Activated CD4-positive, alpha-beta T cell treated with anti-CD3 and anti-CD28 coated beads for 36 hours (primary cell): Measurements from ENCODE around the gene LSM14A. TPM values are rescaled to one million over a fixed set of nuclear protein-coding genes. Genes with fewer than 3 reads are reported as not detected.

Experiments used
- ATAC-seq: fragments of 200-7000 bp; cut with Tn5 transposase; one replicate; pipeline ENCODE4 v1.10.0; 2021; ENCODE audit warnings: mild to moderate bottlenecking, moderate library complexity
- CTCF ChIA-PET: fragments of 350-600 bp; sonication (Branson Sonifier 250); formaldehyde crosslinking; loops from one replicate; lab custom pipeline; 2021; ENCODE audit warnings: antibody characterized with exemption; lab: Charles Lee
- POLR2A ChIA-PET: fragments of 350-600 bp; sonication (Branson Sonifier 250); formaldehyde crosslinking; loops from one replicate; lab custom pipeline; 2021; ENCODE audit warnings: antibody characterized with exemption, inconsistent platforms; lab: Charles Lee
- DNase-seq: peaks from one replicate; pipeline ENCODE4 v3.0.0-alpha.2; 2020
- H3K27ac Mint-ChIP-seq: one replicate; pipeline ENCODE4 v1.8.0; 2021; ENCODE audit warnings: mixed read lengths
- H3K27me3 Mint-ChIP-seq: one replicate; pipeline ENCODE4 v1.8.0; 2021; ENCODE audit warnings: mixed read lengths
- H3K36me3 Mint-ChIP-seq: one replicate; pipeline ENCODE4 v1.8.0; 2021; ENCODE audit warnings: low read depth, mixed read lengths
- H3K4me1 Mint-ChIP-seq: one replicate; pipeline ENCODE4 v1.8.0; 2021; ENCODE audit warnings: mixed read lengths
- H3K4me3 Mint-ChIP-seq: one replicate; pipeline ENCODE4 v1.8.0; 2021; ENCODE audit warnings: mild to moderate bottlenecking, moderate library complexity, mixed read lengths
- H3K9me3 Mint-ChIP-seq: one replicate; pipeline ENCODE4 v1.8.0; 2021; ENCODE audit warnings: low read depth, mixed read lengths
- intact Hi-C, 2 experiments: fragments of 100-400 bp; cut with DNase I in 1 of 2; cut with micrococcal nuclease in 1 of 2; formaldehyde crosslinking; loops; one replicate each; pipeline versions ENCODE4 v1.14.2 to v1.15.1; 2022 to 2024; cut with DNase I, micrococcal nuclease
- total RNA-seq, 2 experiments: library from RNA; stranded (reverse); gene quantifications; one replicate each; pipeline ENCODE4 v1.2.3, GENCODE V29; 2021

LSM14A gene
- total RNA-seq, 2 experiments from 2014 or later: 89.0 to 151 TPM

DNA sequence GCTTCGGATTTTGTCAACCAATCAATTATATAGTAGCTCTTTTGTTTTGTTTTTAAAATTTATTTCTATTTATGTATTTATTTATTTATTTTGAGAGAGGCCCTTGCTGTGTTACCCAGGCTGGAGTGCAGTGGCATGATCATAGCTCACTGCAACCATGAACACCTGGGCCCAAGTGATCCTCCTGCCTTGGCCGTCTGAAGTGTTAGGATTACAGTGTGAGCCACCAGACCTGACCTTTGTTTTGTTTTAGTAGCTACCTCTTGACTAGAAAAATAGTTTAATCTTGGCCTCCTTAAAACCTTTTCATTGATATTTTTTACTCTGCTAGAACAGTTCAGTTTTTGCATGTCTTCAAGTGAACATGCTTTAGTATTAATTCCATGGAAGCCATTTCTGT is 97.2 kb downstream of the LSM14A start:
- Mint-ChIP-seq H3K9me3 (no peaks in the 10 kb centered on the region), H3K27me3 (no peaks in the 10 kb centered on the region), H3K27ac (peak overlapping the region; percentile 95), H3K36me3 (peaks cover 22% of the 10 kb centered on the region), H3K4me3 (peak overlapping the region; percentile 53), H3K4me1 (peaks cover 73% of the 10 kb centered on the region)
- no peak for ATAC-seq
- DNase-seq: peak; percentile 22
- intact Hi-C loops: no loop called here
- CTCF ChIA-PET: interaction anchor here (0.6 to 2.6 kb wide), 5 partner anchors 8 to 77 kb away, joined by 4 to 6 read pairs (median 5); no protein-coding TSS in a partner anchor
- POLR2A ChIA-PET: interaction anchor here (0.7 to 1.4 kb wide), 4 partner anchors 9 to 154 kb away, joined by 3 to 4 read pairs (median 4); no protein-coding TSS in a partner anchor

- H3K27ac Mint-ChIP-seq: peak overlapping the region; percentile 95
- H3K36me3 Mint-ChIP-seq: peaks cover 22% of the 10 kb centered on the region
- no peaks in the 10 kb centered on the region for H3K27me3 Mint-ChIP-seq
- POLR2A ChIA-PET: interaction anchor here (1.0 to 1.4 kb wide), 2 partner anchors 9 to 37 kb away, joined by 3 to 4 read pairs; no protein-coding TSS in a partner anchor
- intact Hi-C loops: loop anchor here (1.0 to 10.0 kb wide), 12 partner anchors 15 to 895 kb away; partner anchors contain the start of genes GARRE1 (in 2 of the 2), LSM14A (in 2 of the 2) and CEBPG (in 1 of the 2)
- H3K4me3 Mint-ChIP-seq: peak overlapping the region; percentile 53
- ATAC-seq: peak; percentile 90
- CTCF ChIA-PET: interaction anchor here (0.6 to 2.6 kb wide), 6 partner anchors 10 to 76 kb away, joined by 3 to 6 read pairs (median 4); no protein-coding TSS in a partner anchor
- H3K4me1 Mint-ChIP-seq: peaks cover 72% of the 10 kb centered on the region
- peak; percentile 82 for DNase-seq
- no peaks in the 10 kb centered on the region for H3K9me3 Mint-ChIP-seq
Measured at GRCh38 chr19:34269968-34270621, 97.8 kb downstream of the LSM14A start.

DNA sequence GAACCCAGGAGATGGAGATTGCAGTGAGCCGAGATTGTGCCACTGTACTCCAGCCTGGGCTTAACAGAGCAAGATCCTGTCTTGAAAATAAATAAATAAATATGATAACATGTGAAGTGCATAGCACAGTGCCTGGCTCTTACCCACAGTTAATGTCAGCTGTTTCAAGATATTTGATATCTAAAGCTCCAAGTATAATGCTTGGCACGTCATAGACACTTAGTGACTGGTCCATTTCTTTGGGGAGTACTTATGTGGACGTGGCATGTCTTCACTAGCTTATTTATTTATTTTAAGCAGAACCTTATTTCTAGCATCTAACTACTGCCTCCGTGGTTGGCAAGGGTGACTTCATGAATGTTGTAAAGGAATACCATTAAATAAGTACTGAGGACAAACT is 100.8 kb downstream of the LSM14A start:
- Mint-ChIP-seq H3K9me3 (peaks cover 3% of the 10 kb centered on the region), H3K4me3 (no peak overlapping the region), H3K4me1 (peaks cover 84% of the 10 kb centered on the region), H3K27ac (no peak overlapping the region), H3K27me3 (no peaks in the 10 kb centered on the region), H3K36me3 (peaks cover 25% of the 10 kb centered on the region)
- ATAC-seq: no peak
- CTCF ChIA-PET: interaction anchor here (0.7 to 1.2 kb wide), 4 partner anchors 9 to 54 kb away, joined by 3 read pairs; no protein-coding TSS in a partner anchor
- no peak for DNase-seq
- intact Hi-C loops: loop anchor here (5.0 to 10.0 kb wide), 3 partner anchors 44 to 898 kb away; partner anchors contain the start of genes CEBPG (in 1 of the 2) and LSM14A (in 1 of the 2)
- POLR2A ChIA-PET: no interaction called here

GRCh38 chr19:34274284-34274826 is 102.1 kb downstream of the LSM14A start:
- Mint-ChIP-seq H3K4me1 (peaks cover 80% of the 10 kb centered on the region), H3K9me3 (peaks cover 3% of the 10 kb centered on the region), H3K27me3 (no peaks in the 10 kb centered on the region), H3K27ac (peak overlapping the region; percentile 11), H3K4me3 (no peak overlapping the region), H3K36me3 (peaks cover 25% of the 10 kb centered on the region)
- DNase-seq: no peak
- ATAC-seq: no peak
- intact Hi-C loops: loop anchor here (5.0 to 10.0 kb wide), 3 partner anchors 43 to 900 kb away; partner anchors contain the start of genes CEBPG (in 1 of the 2) and LSM14A (in 1 of the 2)
- CTCF ChIA-PET: interaction anchor here (0.6 to 1.0 kb wide), 2 partner anchors 11 to 17 kb away, joined by 3 to 4 read pairs; no protein-coding TSS in a partner anchor
- POLR2A ChIA-PET: no interaction called here

GRCh38 chr19:34274827-34275625 is 102.7 kb downstream of the LSM14A start:
- ATAC-seq: no peak
- Mint-ChIP-seq H3K27me3 (no peaks in the 10 kb centered on the region), H3K36me3 (peaks cover 25% of the 10 kb centered on the region), H3K4me3 (no peak overlapping the region), H3K27ac (peak overlapping the region; percentile 11), H3K9me3 (peaks cover 3% of the 10 kb centered on the region), H3K4me1 (peaks cover 74% of the 10 kb centered on the region)
- CTCF ChIA-PET: interaction anchor here (0.6 to 1.0 kb wide), 2 partner anchors 12 to 18 kb away, joined by 3 to 4 read pairs; no protein-coding TSS in a partner anchor
- no peak for DNase-seq
- POLR2A ChIA-PET: no interaction called here
- intact Hi-C loops: loop anchor here (5.0 to 10.0 kb wide), 3 partner anchors 42 to 900 kb away; partner anchors contain the start of genes CEBPG (in 1 of the 2) and LSM14A (in 1 of the 2)

DNA sequence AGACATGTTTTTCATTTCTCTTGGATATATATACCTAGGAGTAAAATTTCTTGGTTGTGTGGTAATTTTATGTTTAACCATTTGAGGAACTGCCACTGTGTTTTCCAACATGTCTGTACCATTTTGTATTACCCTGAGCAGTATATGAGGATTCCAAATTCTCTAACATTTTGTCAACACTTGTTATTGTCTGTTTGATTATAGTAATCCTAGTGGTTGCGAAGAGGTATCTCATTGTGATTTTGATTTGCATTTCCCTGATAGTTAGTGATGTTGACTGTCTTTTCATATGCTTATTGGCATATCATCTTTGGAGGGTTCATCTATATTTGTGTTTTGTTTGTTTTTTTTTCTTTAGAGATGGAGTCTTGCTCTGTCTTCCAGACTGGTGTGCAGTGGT is 103.4 kb downstream of the LSM14A start:
- Mint-ChIP-seq H3K27me3 (no peaks in the 10 kb centered on the region), H3K36me3 (peaks cover 21% of the 10 kb centered on the region), H3K4me1 (peaks cover 67% of the 10 kb centered on the region), H3K9me3 (peaks cover 3% of the 10 kb centered on the region), H3K27ac (no peak overlapping the region), H3K4me3 (no peak overlapping the region)
- ChIA-PET CTCF (interaction anchor here (0.6 to 1.1 kb wide), 2 partner anchors 54 to 1222 kb away, joined by 3 read pairs; no protein-coding TSS in a partner anchor), POLR2A (no interaction called here)
- intact Hi-C loops: loop anchor here in 1 of 2 experiments (10.0 kb wide), 1 partner anchor 901 kb away; the partner anchor contains the start of gene CEBPG
- DNase-seq: no peak
- ATAC-seq: no peak

DNA sequence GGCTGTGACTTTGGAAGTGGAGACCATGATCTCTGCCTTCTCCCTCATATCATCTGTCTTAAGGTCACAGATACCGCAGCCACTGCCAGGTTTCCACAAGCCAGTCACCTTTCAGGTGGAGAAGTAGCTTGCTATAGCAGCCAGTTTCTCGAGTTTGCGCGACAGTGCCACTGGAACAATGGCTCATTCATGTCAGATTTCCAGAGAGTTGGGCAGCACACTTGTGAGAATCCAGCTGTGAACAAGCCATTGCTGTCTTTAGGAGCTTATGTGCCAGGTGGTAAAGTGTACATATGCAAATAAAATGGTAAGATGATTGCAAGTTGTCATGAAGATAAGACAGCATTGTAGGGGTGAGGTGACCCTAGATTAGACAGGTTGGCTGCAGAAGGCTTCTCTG is 104.3 kb downstream of the LSM14A start:
- peak overlapping the region; percentile 41 for H3K4me3 Mint-ChIP-seq
- peaks cover 23% of the 10 kb centered on the region for H3K36me3 Mint-ChIP-seq
- intact Hi-C loops: loop anchor here in 1 of 2 experiments (10.0 kb wide), 1 partner anchor 902 kb away; the partner anchor contains the start of gene CEBPG
- ATAC-seq: peak; percentile 10
- peaks cover 65% of the 10 kb centered on the region for H3K4me1 Mint-ChIP-seq
- peak overlapping the region; percentile 69 for H3K27ac Mint-ChIP-seq
- H3K9me3 Mint-ChIP-seq: peaks cover 3% of the 10 kb centered on the region
- no peaks in the 10 kb centered on the region for H3K27me3 Mint-ChIP-seq
- DNase-seq: no peak
- ChIA-PET POLR2A (interaction anchor here (0.7 kb wide), 1 partner anchor 20 kb away, joined by 4 read pairs; no protein-coding TSS in a partner anchor), CTCF (interaction anchor here (0.6 to 1.2 kb wide), 5 partner anchors 16 to 1221 kb away, joined by 3 to 4 read pairs (median 3); no protein-coding TSS in a partner anchor)

DNA sequence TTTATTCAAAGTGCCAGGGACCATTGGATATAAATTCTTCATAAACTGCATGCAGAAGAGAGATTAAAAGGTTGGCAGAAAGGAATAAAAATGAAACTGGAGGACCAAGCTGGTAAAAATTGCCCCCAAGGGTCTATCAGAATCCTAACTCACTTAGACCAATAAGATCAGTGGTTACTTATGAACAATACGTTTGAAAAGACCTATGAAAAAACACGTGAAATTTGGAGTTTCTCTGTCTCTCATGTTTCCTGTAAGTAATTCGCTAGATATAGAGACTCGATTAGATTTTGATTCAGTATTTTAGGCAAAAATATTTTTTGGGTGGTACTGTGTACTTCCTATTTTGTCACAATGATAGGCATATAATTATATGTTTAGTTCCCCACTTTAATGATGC is 104.9 kb downstream of the LSM14A start:
- Mint-ChIP-seq H3K27ac (peak overlapping the region; percentile 69), H3K4me3 (peak overlapping the region; percentile 41), H3K9me3 (peaks cover 3% of the 10 kb centered on the region), H3K4me1 (peaks cover 65% of the 10 kb centered on the region), H3K36me3 (peaks cover 23% of the 10 kb centered on the region), H3K27me3 (no peaks in the 10 kb centered on the region)
- ATAC-seq (peak; percentile 16), DNase-seq (no peak)
- CTCF ChIA-PET: interaction anchor here (1.2 kb wide), 1 partner anchor 15 kb away, joined by 3 read pairs; no protein-coding TSS in a partner anchor
- POLR2A ChIA-PET: interaction anchor here (0.7 kb wide), 1 partner anchor 19 kb away, joined by 4 read pairs; no protein-coding TSS in a partner anchor
- intact Hi-C loops: loop anchor here in 1 of 2 experiments (10.0 kb wide), 1 partner anchor 902 kb away; the partner anchor contains the start of gene CEBPG

- Mint-ChIP-seq H3K4me3 (no peak overlapping the region), H3K27ac (peak overlapping the region; percentile 43)
Measured at GRCh38 chr19:34278783-34279182, 106.5 kb downstream of the LSM14A start.

More at GRCh38 chr19:34278783-34279182, 106.5 kb downstream of the LSM14A start:
- ATAC-seq (no peak), DNase-seq (no peak)
- intact Hi-C loops: loop anchor here in 1 of 2 experiments (10.0 kb wide), 1 partner anchor 904 kb away; the partner anchor contains the start of gene CEBPG
- H3K27me3 Mint-ChIP-seq: no peaks in the 10 kb centered on the region
- CTCF ChIA-PET: no interaction called here
- peaks cover 16% of the 10 kb centered on the region for H3K36me3 Mint-ChIP-seq
- H3K4me1 Mint-ChIP-seq: peaks cover 63% of the 10 kb centered on the region
- POLR2A ChIA-PET: no interaction called here
- H3K9me3 Mint-ChIP-seq: peaks cover 3% of the 10 kb centered on the region
